Cerebellar cortex (tissue), 1 donor: ENCODE measurements around the gene LRRC4.

Experiments used
- DNase-seq: peaks from one replicate; pipeline ENCODE4 v3.0.0-alpha.2; 2015; ENCODE audit warnings: low spot score

Gene LRRC4

GRCh38 chr7:128004623-128005022 is 26.6 kb downstream of the LRRC4 start:
- no peak for DNase-seq

- no peak for DNase-seq
These were observed 27.4 kb downstream of the LRRC4 start for GRCh38 chr7:128003787-128004186.

GRCh38 chr7:128003167-128003566 is 28.1 kb downstream of the LRRC4 start:
- no peak for DNase-seq

DNA sequence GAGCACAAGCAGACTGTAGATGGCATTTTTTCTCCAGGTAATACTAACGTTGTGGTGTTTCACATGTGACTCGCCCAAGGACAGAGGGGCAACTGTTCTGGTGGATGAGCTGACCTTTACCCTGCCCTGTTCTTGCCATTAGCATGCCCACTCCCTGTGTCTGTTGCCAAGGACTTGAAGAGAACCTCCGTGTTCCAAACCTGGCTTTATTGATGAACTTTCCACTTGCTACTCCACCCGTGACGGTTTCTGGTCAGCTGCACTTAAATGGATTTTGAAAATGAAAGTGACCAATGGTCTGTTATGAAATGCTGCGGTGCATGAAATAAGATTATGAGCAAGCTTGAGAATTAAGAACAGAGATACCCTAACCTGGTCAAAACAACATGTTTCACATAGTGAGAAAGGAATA is 30.4 kb downstream of the LRRC4 start:
- DNase-seq = no peak

DNA sequence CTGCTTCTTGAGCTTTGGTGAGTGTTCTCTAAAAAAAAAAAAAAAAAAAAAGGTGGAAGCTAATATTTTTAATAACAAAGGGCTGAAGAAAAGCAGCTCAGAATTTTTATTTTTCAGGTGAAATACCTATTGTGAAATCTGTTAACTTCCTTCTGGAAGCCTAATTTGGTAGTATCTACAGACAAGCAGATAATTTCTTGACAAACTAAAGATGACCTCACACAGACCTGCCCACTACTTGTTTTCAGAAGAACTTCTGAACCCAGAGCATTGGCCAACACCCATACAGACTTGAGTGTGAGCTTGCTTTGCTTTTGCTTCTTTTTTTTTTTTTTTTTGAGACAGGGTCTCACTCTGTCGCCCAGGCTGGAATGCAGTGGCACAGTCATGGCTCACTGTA is 31.2 kb downstream of the LRRC4 start:
- DNase-seq = no peak

- DNase-seq = no peak
These were observed 32.6 kb downstream of the LRRC4 start for GRCh38 chr7:127998671-127999070.

GRCh38 chr7:127997226-127997922 is 33.9 kb downstream of the LRRC4 start:
- no peak for DNase-seq

DNA sequence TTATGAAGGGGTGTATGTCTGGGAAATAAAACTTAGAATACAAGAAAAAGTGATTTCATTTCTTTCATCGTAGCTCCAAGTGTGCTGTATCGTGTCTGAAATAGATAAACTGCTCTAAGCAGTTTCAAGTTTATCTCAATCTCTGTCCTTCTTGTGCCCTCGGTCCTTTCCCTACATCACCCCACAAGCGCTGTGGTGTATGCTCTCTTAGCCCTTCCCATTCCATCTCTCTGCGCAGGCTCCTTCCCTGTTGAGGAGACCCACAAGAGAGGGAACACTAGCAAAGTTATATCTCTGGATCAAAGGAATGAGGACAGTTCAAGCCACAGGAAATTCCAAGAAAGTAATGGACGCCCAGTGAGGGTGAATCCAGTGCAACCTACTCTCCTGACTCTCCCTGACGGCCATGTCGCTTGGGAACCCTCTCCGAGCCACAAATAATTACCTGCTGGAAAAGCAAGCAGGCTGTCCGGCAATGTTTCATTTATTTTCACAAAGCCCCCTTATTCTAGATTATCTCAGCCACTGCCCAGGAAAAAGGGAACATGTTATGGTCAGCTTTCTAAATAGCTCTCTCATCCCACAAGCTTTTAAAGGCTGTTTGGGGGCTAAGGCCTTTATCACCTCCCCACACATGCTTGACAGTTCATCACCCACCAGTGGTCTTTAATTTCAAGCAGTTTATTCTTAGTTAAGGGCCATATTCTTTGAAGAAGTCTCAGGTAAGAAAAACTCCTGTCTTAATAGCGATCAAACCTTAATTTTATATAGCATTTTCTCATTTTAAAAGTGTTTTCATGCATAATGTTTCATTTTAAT is 34.8 kb downstream of the LRRC4 start:
- DNase-seq = no peak

DNA sequence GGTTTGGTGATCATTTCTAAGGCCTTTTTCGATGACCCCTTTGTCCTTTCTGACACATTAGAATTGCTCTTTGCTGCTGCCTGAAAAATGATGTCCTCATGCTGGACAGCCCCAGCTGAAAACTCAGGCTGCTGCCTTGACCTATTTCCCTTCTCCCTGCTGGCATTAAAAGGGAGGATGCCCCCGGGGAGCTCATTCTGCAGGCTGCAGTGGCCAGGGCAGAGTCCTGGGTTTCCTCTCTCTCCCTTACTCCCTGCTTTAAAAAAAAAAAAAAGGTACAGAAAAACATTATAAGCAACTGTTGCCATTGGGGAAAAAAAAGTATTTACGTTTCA is 35.4 kb downstream of the LRRC4 start:
- DNase-seq = peak; percentile 63

DNA sequence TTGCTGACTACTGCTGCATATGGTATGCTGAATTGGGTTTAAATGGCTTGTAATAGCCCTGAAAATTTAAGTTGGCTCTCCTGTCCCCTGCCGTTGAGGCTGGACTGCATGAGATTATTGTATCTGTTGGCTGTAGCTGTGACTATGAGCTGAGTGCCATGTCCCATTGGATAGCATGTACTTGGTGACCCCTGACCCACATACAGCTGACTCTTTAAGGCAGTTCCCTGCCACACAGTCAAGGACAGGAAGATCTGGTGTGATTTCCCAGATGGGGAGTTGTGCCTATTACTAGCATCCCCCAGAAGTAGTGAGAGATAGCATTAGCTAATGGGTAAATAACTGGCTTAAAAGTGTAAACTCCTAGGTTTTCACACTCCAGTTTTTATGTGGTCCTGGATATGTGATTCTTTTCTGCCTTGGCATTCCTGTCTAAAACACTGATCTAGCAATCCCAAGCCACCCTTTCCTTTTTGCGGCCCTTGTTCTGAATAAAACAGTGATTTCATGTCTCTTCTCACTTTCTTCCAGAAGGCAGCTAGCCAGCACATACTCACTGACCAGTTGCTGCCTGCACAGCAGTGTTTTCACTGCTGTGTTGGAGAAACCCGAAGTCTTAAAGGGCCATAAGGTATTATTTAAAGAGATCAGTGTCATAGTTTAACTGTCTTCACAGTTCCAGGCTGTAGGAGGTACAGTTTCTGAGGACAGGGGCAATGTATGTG is 35.9 kb downstream of the LRRC4 start:
- peak; percentile 75 for DNase-seq

DNA sequence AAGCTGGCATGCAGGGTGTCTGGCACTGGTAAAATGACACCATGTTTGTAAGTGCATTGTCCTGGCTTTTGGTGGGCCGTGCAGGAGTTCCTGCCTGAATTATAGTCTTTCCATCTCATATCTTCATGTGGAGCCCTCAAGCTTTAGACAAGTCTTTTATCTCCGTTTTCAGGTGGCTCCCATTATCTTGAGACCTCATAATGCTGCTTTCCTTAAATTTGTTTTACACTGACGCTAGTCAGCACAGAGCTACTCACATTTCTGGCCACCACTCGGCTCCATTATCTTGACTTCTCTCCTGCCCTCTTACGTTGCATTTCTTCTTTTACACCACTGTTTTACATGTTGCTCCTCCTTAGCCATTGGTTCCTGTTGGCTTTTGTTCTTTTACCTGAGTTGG is 37.2 kb downstream of the LRRC4 start:
- no peak for DNase-seq

- no peak for DNase-seq
These were observed 37.9 kb downstream of the LRRC4 start for GRCh38 chr7:127993317-127993716.

DNA sequence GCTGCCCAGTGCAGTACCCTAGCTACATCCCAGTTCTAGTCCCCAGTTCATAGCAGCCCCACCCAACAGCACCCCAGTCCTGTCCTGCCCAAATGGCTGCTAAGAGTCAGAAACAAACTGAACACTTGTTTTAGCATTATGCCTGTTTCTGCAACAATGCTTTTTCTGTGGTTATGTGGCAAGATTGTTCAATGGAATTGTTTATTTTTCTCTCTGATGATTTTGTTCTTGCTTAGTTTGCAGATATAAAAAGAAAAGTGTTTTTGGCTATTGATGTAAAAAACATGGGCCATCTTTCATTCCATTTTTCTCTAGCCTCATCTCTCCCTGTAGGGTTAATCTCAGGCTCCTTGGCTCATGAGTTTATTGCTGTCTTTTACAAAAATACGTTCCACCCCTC is 42.5 kb downstream of the LRRC4 start:
- no peak for DNase-seq

GRCh38 chr7:127986581-127987521 is 44.4 kb downstream of the LRRC4 start:
- no peak for DNase-seq

- DNase-seq = no peak
These were observed 47.4 kb downstream of the LRRC4 start for GRCh38 chr7:127983804-127984332.

DNA sequence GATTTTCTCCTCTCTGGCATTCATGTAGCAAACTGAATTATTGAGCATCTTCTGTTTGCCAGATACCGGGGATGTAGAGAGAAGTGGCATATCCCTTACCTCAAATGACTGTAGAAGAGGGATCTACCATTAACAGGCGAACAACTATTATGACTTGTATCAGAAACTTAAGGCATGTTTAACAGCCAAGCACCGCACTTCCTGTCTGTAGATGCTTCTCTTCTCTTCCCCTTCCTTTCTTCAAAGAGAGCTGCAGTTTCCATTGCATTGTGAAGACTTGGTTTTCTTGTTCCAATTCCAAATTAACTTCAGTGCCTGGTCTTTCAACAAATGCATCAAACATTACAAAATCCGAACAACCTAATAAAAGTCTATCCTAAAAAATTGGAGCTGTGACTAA is 49.3 kb downstream of the LRRC4 start:
- DNase-seq = no peak

DNA sequence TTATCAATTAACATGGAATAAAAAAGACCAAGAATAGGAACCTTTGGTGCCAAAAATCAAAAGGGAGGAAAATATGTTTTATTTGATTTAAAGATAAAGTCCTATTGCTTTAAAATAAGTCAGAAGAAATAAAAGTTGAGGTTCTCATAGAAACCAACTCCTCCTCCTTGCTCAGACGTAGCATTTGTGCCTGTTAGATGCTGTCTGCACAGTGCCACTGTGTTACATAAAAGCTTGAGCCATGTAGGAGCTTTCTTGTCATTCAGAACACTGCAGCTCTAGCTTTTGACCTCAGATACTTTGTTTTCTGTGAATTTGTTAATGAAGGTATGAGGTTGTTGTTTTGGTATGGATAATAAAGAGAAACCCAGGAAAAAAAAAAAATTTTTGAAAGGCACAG is 50.3 kb downstream of the LRRC4 start:
- DNase-seq = no peak

DNA sequence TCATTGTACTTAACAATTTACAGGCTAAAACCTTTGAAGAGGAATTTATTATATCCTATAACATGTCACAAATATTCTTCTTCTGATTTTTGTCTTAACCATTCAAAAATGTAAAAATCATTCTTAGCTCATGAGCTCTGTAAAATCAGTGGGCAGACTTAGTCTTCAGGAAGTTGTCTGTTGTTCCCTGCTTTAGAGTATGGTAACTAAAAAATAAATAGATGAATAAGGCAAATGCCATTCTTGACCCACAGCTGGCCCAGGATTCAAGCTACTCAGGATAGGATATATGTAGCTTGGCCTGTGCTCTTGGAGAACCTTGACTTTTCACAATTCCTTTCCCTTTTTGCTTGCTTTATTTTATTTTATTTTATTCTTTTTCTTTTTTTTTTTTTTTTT is 51.5 kb downstream of the LRRC4 start:
- no peak for DNase-seq

GRCh38 chr7:127979113-127979727 is 52.0 kb downstream of the LRRC4 start:
- no peak for DNase-seq

GRCh38 chr7:127978421-127978820 is 52.8 kb downstream of the LRRC4 start:
- DNase-seq = no peak
